Smooth muscle cell (in vitro differentiated cells): ENCODE data around the gene PDE6C. TPM values are rescaled to one million over a fixed set of nuclear protein-coding genes. Genes with fewer than 3 reads are reported as not detected.

Experiments used
- DNase-seq: peaks from one replicate; lab custom pipeline; 2025; ENCODE audit not compliant: unreplicated experiment; lab: John Stamatoyannopoulos, UW
- H2AFZ ChIP-seq: fragments of 200-600 bp; sonication (generic); 2 replicates; pipeline ENCODE4 v1.6.0; 2016; ENCODE audit warnings: antibody characterized with exemption, low read depth, mild to moderate bottlenecking
- H3F3A ChIP-seq: fragments of 200-600 bp; sonication (generic); 2 replicates; pipeline ENCODE4 v1.6.0; 2017; ENCODE audit warnings: antibody characterized with exemption, low read depth
- H3K27ac ChIP-seq: fragments of 200-600 bp; sonication (generic); 2 replicates; pipeline ENCODE4 v1.5.1; 2016; ENCODE audit warnings: low read depth, mild to moderate bottlenecking
- H3K27me3 ChIP-seq: fragments of 200-600 bp; sonication (generic); 2 replicates; pipeline ENCODE4 v1.6.1; 2016; ENCODE audit warnings: low read depth, mild to moderate bottlenecking
- H3K36me3 ChIP-seq: fragments of 200-600 bp; sonication (generic); 2 replicates; pipeline ENCODE4 v1.5.1; 2016; ENCODE audit warnings: low read depth
- H3K4me1 ChIP-seq: fragments of 200-600 bp; sonication (generic); 2 replicates; pipeline ENCODE4 v1.5.1; 2016; ENCODE audit warnings: low read depth
- H3K4me2 ChIP-seq: fragments of 200-600 bp; sonication (generic); 2 replicates; pipeline ENCODE4 v1.6.0; 2016; ENCODE audit warnings: mild to moderate bottlenecking
- H3K4me3 ChIP-seq: fragments of 200-600 bp; sonication (generic); 2 replicates; pipeline ENCODE4 v1.5.1; 2016; ENCODE audit warnings: mild to moderate bottlenecking
- H3K79me2 ChIP-seq: fragments of 200-600 bp; sonication (generic); 2 replicates; pipeline ENCODE4 v1.6.0; 2016; ENCODE audit warnings: low read depth, mild to moderate bottlenecking
- H3K9ac ChIP-seq: fragments of 200-600 bp; sonication (generic); 2 replicates; pipeline ENCODE4 v1.6.0; 2016; ENCODE audit warnings: low read depth
- H3K9me3 ChIP-seq: fragments of 200-600 bp; sonication (generic); replicated peaks from 2 replicates; pipeline ENCODE4 v1.5.1; 2016; ENCODE audit warnings: low read depth
- H4K20me1 ChIP-seq: fragments of 200-600 bp; sonication (generic); 2 replicates; pipeline ENCODE4 v1.6.0; 2016; ENCODE audit warnings: low read depth
- WGBS: methylation state at CpG from one replicate; pipeline ENCODE4 v1.1.7; 2016; ENCODE audit warnings: low lambda C conversion rate; 5-methylcytosine and 5-hydroxymethylcytosine counted together
- polyA plus RNA-seq: library from polyadenylated mRNA; unstranded; fragments of >200 nt; fragmentation: Nextera tagmentation; extraction: Ambion mirVana; gene quantifications from 2 replicates; pipeline ENCODE4 v1.2.1, GENCODE V29; 2016
- total RNA-seq: library from RNA; depleted of rRNA; stranded (reverse); fragments of >200 nt; gene quantifications from 2 replicates; pipeline ENCODE4 v1.2.3, GENCODE V29; 2014
- TF ChIP-seq, protein P1 (sequence below): fragments of 200-600 bp; sonication (generic); IDR thresholded peaks from 2 replicates; pipeline ENCODE4 v1.5.1; 2017; ENCODE audit warnings: borderline replicate concordance, mild to moderate bottlenecking, antibody characterized with exemption; ENCODE audit not compliant: insufficient read depth, poor library complexity, severe bottlenecking

PDE6C gene
- total and polyA plus RNA-seq, 2 experiments from 2014 or later, result not detected

DNA sequence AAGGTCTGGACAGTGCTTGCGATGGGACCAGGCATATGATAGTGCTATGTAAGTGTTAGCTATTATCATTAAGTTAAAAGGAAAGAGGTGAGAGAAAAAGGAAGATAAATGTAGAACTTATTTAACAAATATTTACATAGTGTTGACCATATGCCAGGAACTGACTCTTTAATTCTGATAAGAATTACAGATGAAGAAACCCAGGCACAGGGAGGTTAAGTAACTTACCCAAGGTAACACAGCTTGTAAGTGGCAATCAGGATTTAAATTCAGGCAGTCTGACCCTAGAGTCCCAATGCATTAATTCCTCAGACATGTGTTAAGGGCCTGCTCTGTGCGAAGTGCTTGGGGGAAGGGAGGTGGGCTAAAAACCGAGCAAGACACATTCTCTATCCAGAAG is 34.8 kb upstream of the PDE6C start:
- Histone ChIP-seq H3K9me3 (no peaks in the 10 kb centered on the region), H3K9ac (no peak overlapping the region), H3K4me1 (no peaks in the 10 kb centered on the region), H3F3A (no peaks in the 10 kb centered on the region), H4K20me1 (no peaks in the 10 kb centered on the region), H3K4me2 (no peak overlapping the region), H3K27me3 (peaks cover 25% of the 10 kb centered on the region), H3K4me3 (no peak overlapping the region), H3K27ac (no peak overlapping the region), H3K36me3 (no peaks in the 10 kb centered on the region), H3K79me2 (no peaks in the 10 kb centered on the region), H2AFZ (no peak overlapping the region)
- 95% methylated on average over 3 of the region's 3 CpGs for WGBS
- TF ChIP-seq, protein P1, sequence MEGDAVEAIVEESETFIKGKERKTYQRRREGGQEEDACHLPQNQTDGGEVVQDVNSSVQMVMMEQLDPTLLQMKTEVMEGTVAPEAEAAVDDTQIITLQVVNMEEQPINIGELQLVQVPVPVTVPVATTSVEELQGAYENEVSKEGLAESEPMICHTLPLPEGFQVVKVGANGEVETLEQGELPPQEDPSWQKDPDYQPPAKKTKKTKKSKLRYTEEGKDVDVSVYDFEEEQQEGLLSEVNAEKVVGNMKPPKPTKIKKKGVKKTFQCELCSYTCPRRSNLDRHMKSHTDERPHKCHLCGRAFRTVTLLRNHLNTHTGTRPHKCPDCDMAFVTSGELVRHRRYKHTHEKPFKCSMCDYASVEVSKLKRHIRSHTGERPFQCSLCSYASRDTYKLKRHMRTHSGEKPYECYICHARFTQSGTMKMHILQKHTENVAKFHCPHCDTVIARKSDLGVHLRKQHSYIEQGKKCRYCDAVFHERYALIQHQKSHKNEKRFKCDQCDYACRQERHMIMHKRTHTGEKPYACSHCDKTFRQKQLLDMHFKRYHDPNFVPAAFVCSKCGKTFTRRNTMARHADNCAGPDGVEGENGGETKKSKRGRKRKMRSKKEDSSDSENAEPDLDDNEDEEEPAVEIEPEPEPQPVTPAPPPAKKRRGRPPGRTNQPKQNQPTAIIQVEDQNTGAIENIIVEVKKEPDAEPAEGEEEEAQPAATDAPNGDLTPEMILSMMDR, result no peak
- DNase-seq, result no peak

DNA sequence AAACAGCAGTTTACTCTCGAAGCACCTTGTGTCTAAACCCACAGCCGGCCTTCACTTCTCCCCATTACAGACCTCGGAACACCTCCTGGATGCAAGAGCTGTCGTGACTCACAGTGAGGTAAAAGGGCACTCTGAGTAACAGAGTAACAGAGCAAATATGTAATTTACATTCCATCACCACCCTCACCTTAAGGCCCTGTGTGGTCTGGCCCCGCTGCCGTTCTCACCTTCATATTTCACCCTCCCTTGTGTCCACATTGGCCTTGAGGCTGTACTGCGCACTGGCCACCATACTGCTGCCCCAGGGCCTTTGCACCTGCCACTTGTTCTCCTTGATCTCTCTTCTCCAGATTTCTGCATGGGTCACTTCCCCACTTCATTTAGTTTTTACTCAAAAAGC is 33.2 kb upstream of the PDE6C start:
- no peaks in the 10 kb centered on the region for H3K79me2 ChIP-seq
- TF ChIP-seq, protein P1, result no peak
- H4K20me1 ChIP-seq, result no peaks in the 10 kb centered on the region
- no peaks in the 10 kb centered on the region for H3K36me3 ChIP-seq
- H3K9ac ChIP-seq, result no peak overlapping the region
- H3K9me3 ChIP-seq, result no peaks in the 10 kb centered on the region
- no peaks in the 10 kb centered on the region for H3K4me1 ChIP-seq
- no peaks in the 10 kb centered on the region for H3F3A ChIP-seq
- H3K4me2 ChIP-seq, result no peak overlapping the region
- WGBS, result 78% methylated on average over 7 of the region's 7 CpGs
- no peak overlapping the region for H2AFZ ChIP-seq
- H3K27ac ChIP-seq, result no peak overlapping the region
- H3K27me3 ChIP-seq, result peaks cover 15% of the 10 kb centered on the region
- no peak overlapping the region for H3K4me3 ChIP-seq
- no peak for DNase-seq

DNA sequence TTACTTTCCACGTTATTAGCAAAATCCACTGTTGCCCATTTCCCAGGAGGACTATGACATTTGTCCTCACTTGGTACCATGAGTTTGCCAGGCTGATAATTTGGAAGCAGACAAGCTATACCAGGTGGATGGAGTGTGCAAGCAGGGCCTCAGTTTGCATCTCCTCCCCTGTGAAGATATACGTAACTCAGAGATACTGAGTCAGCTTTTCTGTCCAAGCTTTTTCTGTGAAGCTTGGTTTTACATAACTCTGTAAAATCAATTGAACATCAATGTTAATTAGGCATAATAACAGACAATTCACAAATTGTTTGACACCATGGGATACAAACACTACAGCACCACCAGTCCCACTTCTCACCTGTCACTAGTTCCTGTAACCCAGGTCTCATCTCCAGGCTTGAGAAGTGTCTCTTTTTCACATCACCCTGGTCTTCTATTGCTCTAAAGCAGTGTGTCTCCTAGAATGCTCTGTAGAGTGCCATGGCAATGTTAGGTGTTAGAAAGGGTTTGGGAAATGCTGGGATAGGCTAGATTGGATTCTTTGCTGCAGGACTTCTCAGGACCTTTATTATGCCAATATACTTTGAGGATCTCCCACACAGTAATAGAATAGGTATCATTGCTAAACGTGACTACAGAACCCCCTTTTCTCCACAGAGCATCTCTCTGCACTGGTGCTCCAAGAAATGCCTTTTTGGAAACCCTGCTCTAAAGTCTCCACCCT is 32.2 kb upstream of the PDE6C start:
- TF ChIP-seq, protein P1, result no peak
- WGBS, result 87% methylated on average over 3 of the region's 3 CpGs
- H3K36me3 ChIP-seq, result no peaks in the 10 kb centered on the region

DNA sequence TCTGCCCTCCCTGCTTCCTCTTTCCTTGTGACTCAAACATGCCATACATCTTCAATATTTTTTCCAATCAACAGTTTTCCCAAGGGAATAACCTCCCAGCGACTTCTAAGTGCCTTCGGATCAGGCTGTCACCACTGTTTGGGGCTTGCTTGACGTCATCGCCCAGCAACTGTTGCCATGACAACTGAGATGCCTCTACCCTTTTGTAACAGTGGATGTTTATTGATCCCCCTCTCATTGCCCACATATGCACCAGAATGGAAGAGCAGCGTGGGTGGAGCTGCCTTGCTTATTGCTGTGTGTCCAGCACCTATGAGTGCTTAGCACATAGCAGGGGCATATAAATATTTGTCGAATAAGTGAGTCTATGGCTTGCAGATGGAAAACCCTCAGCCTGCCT is 31.5 kb upstream of the PDE6C start:
- H3K36me3 ChIP-seq, result no peaks in the 10 kb centered on the region
- H3F3A ChIP-seq, result no peaks in the 10 kb centered on the region
- H3K9ac ChIP-seq, result no peak overlapping the region
- TF ChIP-seq, protein P1, result no peak
- H3K27ac ChIP-seq, result no peak overlapping the region
- no peaks in the 10 kb centered on the region for H4K20me1 ChIP-seq
- DNase-seq, result no peak
- H3K79me2 ChIP-seq, result no peaks in the 10 kb centered on the region
- H3K4me2 ChIP-seq, result no peak overlapping the region
- 69% methylated on average over 6 of the region's 6 CpGs for whole genome bisulfite sequencing
- H2AFZ ChIP-seq, result no peak overlapping the region
- H3K9me3 ChIP-seq, result no peaks in the 10 kb centered on the region
- H3K4me1 ChIP-seq, result no peaks in the 10 kb centered on the region
- no peaks in the 10 kb centered on the region for H3K27me3 ChIP-seq
- no peak overlapping the region for H3K4me3 ChIP-seq

More for the DNA sequence above, 32.2 kb upstream of the PDE6C start:
- H3K79me2 ChIP-seq, result no peaks in the 10 kb centered on the region
- no peaks in the 10 kb centered on the region for H3K4me1 ChIP-seq
- no peak overlapping the region for H3K27ac ChIP-seq
- H4K20me1 ChIP-seq, result no peaks in the 10 kb centered on the region
- peaks cover 7% of the 10 kb centered on the region for H3K27me3 ChIP-seq
- H3K9me3 ChIP-seq, result no peaks in the 10 kb centered on the region
- no peak overlapping the region for H2AFZ ChIP-seq
- DNase-seq, result no peak
- no peaks in the 10 kb centered on the region for H3F3A ChIP-seq
- H3K9ac ChIP-seq, result no peak overlapping the region
- H3K4me3 ChIP-seq, result no peak overlapping the region
- no peak overlapping the region for H3K4me2 ChIP-seq
